H9 (cell line): Measurements from ENCODE around the gene DPP6. TPM values are rescaled to one million over a fixed set of nuclear protein-coding genes. Genes with fewer than 3 reads are reported as not detected.

ENCODE experiments used
- DNase-seq: peaks from one replicate; pipeline ENCODE4 v3.0.0-alpha.2; 2017
- H2AFZ ChIP-seq: one replicate; pipeline ENCODE4 v1.6.1; 2013; ENCODE audit warnings: mild to moderate bottlenecking, low read length, control low read depth, moderate library complexity
- H2AK5ac ChIP-seq: 2 replicates; pipeline ENCODE4 v1.6.1; 2013; ENCODE audit warnings: low read length, control low read depth, mixed read lengths; ENCODE audit not compliant: insufficient read length
- H2BK120ac ChIP-seq: one replicate; pipeline ENCODE4 v1.6.1; 2013; ENCODE audit warnings: low read depth, mild to moderate bottlenecking, low read length, control low read depth, inconsistent platforms; ENCODE audit not compliant: poor library complexity, severe bottlenecking
- H2BK12ac ChIP-seq: 2 replicates; pipeline ENCODE4 v1.6.1; 2013; ENCODE audit warnings: low read length, control low read depth, mixed read lengths, low read depth; ENCODE audit not compliant: insufficient read length
- H2BK15ac ChIP-seq: 2 replicates; pipeline ENCODE4 v1.6.1; 2013; ENCODE audit warnings: low read depth, low read length, control low read depth
- H2BK20ac ChIP-seq: one replicate; pipeline ENCODE4 v1.6.1; 2013; ENCODE audit warnings: low read depth, mild to moderate bottlenecking, low read length, control low read depth, inconsistent platforms; ENCODE audit not compliant: poor library complexity, severe bottlenecking
- H2BK5ac ChIP-seq: 2 replicates; pipeline ENCODE4 v1.6.1; 2013; ENCODE audit warnings: low read length, control low read depth, mixed read lengths; ENCODE audit not compliant: insufficient read length
- H3K14ac ChIP-seq: 2 replicates; pipeline ENCODE4 v1.6.1; 2013; ENCODE audit warnings: low read length, control low read depth; ENCODE audit not compliant: insufficient read depth
- H3K18ac ChIP-seq: 2 replicates; pipeline ENCODE4 v1.6.1; 2013; ENCODE audit warnings: low read depth, mild to moderate bottlenecking, mixed read lengths, low read length, control low read depth; ENCODE audit not compliant: insufficient read length
- H3K23ac ChIP-seq: 2 replicates; pipeline ENCODE4 v1.6.1; 2013; ENCODE audit warnings: low read length, control low read depth, mixed read lengths, low read depth; ENCODE audit not compliant: insufficient read length
- H3K23me2 ChIP-seq: 2 replicates; pipeline ENCODE4 v1.6.1; 2013; ENCODE audit warnings: low read depth, mild to moderate bottlenecking, mixed read lengths, low read length, control low read depth; ENCODE audit not compliant: insufficient read length, poor library complexity, severe bottlenecking
- H3K27ac ChIP-seq: 2 replicates; pipeline ENCODE4 v1.5.1; 2013; ENCODE audit warnings: low read length, control low read depth, mixed read lengths, low read depth; ENCODE audit not compliant: insufficient read length
- H3K27me3 ChIP-seq: 2 replicates; pipeline ENCODE4 v1.6.1; 2013; ENCODE audit warnings: low read length, control low read depth, inconsistent platforms; ENCODE audit not compliant: insufficient read depth
- H3K4ac ChIP-seq: 2 replicates; pipeline ENCODE4 v1.6.1; 2013; ENCODE audit warnings: low read depth, mild to moderate bottlenecking, control low read depth, inconsistent platforms, low read length, moderate library complexity
- H3K4me1 ChIP-seq: 2 replicates; pipeline ENCODE4 v1.6.1; 2013; ENCODE audit warnings: low read length, control low read depth, inconsistent platforms; ENCODE audit not compliant: insufficient read depth
- H3K4me2 ChIP-seq: 2 replicates; pipeline ENCODE4 v1.6.1; 2013; ENCODE audit warnings: low read length, control low read depth, mixed read lengths; ENCODE audit not compliant: insufficient read length, insufficient read depth
- H3K56ac ChIP-seq: 2 replicates; pipeline ENCODE4 v1.6.1; 2013; ENCODE audit warnings: low read depth, mild to moderate bottlenecking, mixed read lengths, low read length, control low read depth; ENCODE audit not compliant: insufficient read length
- H3K79me1 ChIP-seq: 2 replicates; pipeline ENCODE4 v1.6.1; 2013; ENCODE audit warnings: low read depth, mild to moderate bottlenecking, moderate library complexity, low read length, control low read depth, inconsistent platforms; ENCODE audit not compliant: insufficient read depth, poor library complexity, severe bottlenecking
- H3K79me2 ChIP-seq: 2 replicates; pipeline ENCODE4 v1.6.1; 2013; ENCODE audit warnings: low read length, control low read depth, inconsistent platforms; ENCODE audit not compliant: insufficient read depth
- H3K9ac ChIP-seq: 2 replicates; pipeline ENCODE4 v1.6.1; 2013; ENCODE audit warnings: low read length, control low read depth, mixed read lengths; ENCODE audit not compliant: insufficient read length; ENCODE audit errors: extremely low read depth
- H3K9me3 ChIP-seq: one replicate; pipeline ENCODE4 v1.6.1; 2013; ENCODE audit warnings: low read depth, low read length, inconsistent platforms; ENCODE audit not compliant: control insufficient read depth
- H3T11ph ChIP-seq: one replicate; pipeline ENCODE4 v1.6.1; 2013; ENCODE audit warnings: mild to moderate bottlenecking, low read length, control low read depth, inconsistent platforms
- H4K20me1 ChIP-seq: one replicate; pipeline ENCODE4 v1.6.1; 2013; ENCODE audit not compliant: control insufficient read depth, insufficient read length, insufficient read depth
- H4K5ac ChIP-seq: 2 replicates; pipeline ENCODE4 v1.6.1; 2013; ENCODE audit warnings: low read depth, mild to moderate bottlenecking, mixed read lengths, low read length, control low read depth; ENCODE audit not compliant: insufficient read length
- H4K8ac ChIP-seq: replicated peaks from 2 replicates; pipeline ENCODE4 v1.6.1; 2013; ENCODE audit warnings: low read length, control low read depth, mixed read lengths, low read depth; ENCODE audit not compliant: insufficient read length
- H4K91ac ChIP-seq: 2 replicates; pipeline ENCODE4 v1.6.1; 2013; ENCODE audit warnings: low read depth, mild to moderate bottlenecking, moderate library complexity, mixed read lengths, low read length, control low read depth; ENCODE audit not compliant: insufficient read length
- H3K27ac Mint-ChIP-seq, 3 experiments: 2 replicates in 2 of 3; 3 replicates in 1 of 3; pipeline ENCODE4 v1.8.0; 2020 to 2021; ENCODE audit warnings: mixed read lengths in 3 of 3, mild to moderate bottlenecking in 1 of 3, moderate library complexity in 1 of 3
- H3K27me3 Mint-ChIP-seq: 2 replicates; pipeline ENCODE4 v1.8.0; 2021; ENCODE audit warnings: low read depth, mild to moderate bottlenecking, moderate library complexity, mixed read lengths
- H3K36me3 Mint-ChIP-seq, 3 experiments: 2 replicates in 2 of 3; 3 replicates in 1 of 3; pipeline ENCODE4 v1.8.0; 2020 to 2021; ENCODE audit warnings: low read depth in 3 of 3, mixed read lengths in 3 of 3; ENCODE audit not compliant: insufficient read depth in 1 of 3
- H3K4me1 Mint-ChIP-seq, 2 experiments: 2 replicates each; pipeline ENCODE4 v1.8.0; 2020; ENCODE audit warnings: mixed read lengths in 2 of 2
- H3K4me3 Mint-ChIP-seq, 2 experiments: 2 replicates in 1 of 2; 3 replicates in 1 of 2; pipeline ENCODE4 v1.8.0; 2020 to 2021; ENCODE audit warnings: mild to moderate bottlenecking in 2 of 2, mixed read lengths in 2 of 2, moderate library complexity in 1 of 2
- H3K9me3 Mint-ChIP-seq, 2 experiments: 2 replicates in 1 of 2; 3 replicates in 1 of 2; pipeline ENCODE4 v1.8.0; 2020; ENCODE audit warnings: mild to moderate bottlenecking in 2 of 2, mixed read lengths in 2 of 2, moderate library complexity in 1 of 2
- WGBS: extraction: QIAGEN DNeasy Blood & Tissue Kit; methylation state at CpG from one replicate; pipeline ENCODE4 v1.1.7; 2013; ENCODE audit warnings: missing lambda C conversion rate, low lambda C conversion rate, mixed read lengths; ENCODE audit not compliant: insufficient read length; ENCODE audit errors: extremely low coverage; 5-methylcytosine and 5-hydroxymethylcytosine counted together
- total RNA-seq: library from RNA; stranded (reverse); gene quantifications from 2 replicates; pipeline ENCODE4 v1.2.1, GENCODE V29; 2021
- TF ChIP-seq, protein P1 (sequence below): fragments of 200-600 bp; sonication (generic); conservative IDR thresholded peaks from 3 replicates; pipeline ENCODE4 v1.8.0; 2021; ENCODE audit warnings: antibody characterized with exemption, mild to moderate bottlenecking

DPP6 gene
- total RNA-seq, 1 experiment from 2014 or later = 4.5 TPM

DNA sequence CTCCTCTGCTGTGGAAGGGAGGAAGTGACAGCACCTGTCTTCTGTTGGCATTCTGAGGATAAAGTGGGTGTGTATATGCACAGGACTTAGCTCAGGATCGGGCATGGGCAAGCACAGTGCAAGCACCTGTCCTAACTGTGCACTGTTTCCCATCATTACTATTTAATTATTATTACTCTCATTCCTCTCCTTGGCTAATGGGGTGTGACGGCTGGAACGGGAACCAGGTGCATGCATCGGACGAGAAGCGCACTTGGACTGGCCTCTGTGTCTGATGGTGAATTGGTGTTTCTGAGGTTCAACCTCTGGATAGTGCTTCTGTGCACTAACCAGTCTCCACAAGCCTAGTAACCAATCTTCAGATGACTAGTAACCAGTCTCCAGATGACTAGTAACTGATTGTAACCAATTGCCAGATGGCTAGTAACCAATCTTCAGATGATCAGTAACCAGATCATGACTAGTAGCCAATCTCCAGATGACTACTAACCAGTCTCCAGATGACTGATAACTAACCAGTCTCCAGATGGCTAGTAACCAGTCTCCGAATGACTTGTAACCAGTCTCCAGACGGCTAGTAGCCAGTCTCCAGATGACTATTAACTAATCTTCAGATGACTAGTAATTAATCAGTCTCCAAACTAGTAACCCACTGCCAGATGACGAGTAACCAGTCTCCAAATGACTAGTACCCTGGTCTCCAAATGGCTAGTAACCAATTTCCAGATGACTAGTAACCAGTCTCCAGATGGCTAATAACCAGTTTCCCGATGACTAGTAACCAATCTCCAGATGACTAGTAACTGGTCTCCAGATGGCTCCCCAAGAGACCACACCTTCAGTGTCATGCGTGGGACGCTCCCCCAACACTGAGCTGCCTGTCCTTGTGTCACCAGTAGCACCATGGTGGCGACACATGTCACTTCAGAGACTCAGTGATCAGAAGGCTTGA lies 864.9 kb downstream of the DPP6 start:
- Histone ChIP-seq H4K8ac (no peak overlapping the region), H3K4me1 (no peaks in the 10 kb centered on the region), H3K79me1 (no peaks in the 10 kb centered on the region), H2BK120ac (no peak overlapping the region), H3K79me2 (no peaks in the 10 kb centered on the region), H2AK5ac (no peak overlapping the region), H3K23ac (no peak overlapping the region), H2AFZ (no peak overlapping the region), H3K14ac (no peak overlapping the region), H2BK15ac (no peak overlapping the region), H4K91ac (no peak overlapping the region), H3K18ac (no peak overlapping the region), H3K27me3 (no peaks in the 10 kb centered on the region), H3K9ac (no peak overlapping the region), H3K4ac (no peak overlapping the region), H4K20me1 (no peaks in the 10 kb centered on the region), H3K56ac (no peak overlapping the region), H4K5ac (no peak overlapping the region), H2BK12ac (no peak overlapping the region), H3K23me2 (peaks cover 3% of the 10 kb centered on the region), H2BK20ac (no peak overlapping the region), H2BK5ac (no peak overlapping the region), H3K27ac (no peak overlapping the region), H3T11ph (no peak overlapping the region), H3K9me3 (no peaks in the 10 kb centered on the region), H3K4me2 (no peak overlapping the region)
- H3K4me3 Mint-ChIP-seq = no peak overlapping the region
- H3K9me3 Mint-ChIP-seq = peaks cover 0 to 1% of the 10 kb centered on the region in 2 experiments; a peak in 3 of 5 replicates
- DNase-seq = no peak
- peaks cover 24% of the 10 kb centered on the region for H3K27me3 Mint-ChIP-seq
- no CpG with 5 or more reads among the region's 13 CpGs for WGBS
- peaks cover 5 to 7% of the 10 kb centered on the region in 2 experiments for H3K4me1 Mint-ChIP-seq
- H3K27ac Mint-ChIP-seq = no peak overlapping the region
- no peaks in the 10 kb centered on the region for H3K36me3 Mint-ChIP-seq
- TF ChIP-seq, protein P1, sequence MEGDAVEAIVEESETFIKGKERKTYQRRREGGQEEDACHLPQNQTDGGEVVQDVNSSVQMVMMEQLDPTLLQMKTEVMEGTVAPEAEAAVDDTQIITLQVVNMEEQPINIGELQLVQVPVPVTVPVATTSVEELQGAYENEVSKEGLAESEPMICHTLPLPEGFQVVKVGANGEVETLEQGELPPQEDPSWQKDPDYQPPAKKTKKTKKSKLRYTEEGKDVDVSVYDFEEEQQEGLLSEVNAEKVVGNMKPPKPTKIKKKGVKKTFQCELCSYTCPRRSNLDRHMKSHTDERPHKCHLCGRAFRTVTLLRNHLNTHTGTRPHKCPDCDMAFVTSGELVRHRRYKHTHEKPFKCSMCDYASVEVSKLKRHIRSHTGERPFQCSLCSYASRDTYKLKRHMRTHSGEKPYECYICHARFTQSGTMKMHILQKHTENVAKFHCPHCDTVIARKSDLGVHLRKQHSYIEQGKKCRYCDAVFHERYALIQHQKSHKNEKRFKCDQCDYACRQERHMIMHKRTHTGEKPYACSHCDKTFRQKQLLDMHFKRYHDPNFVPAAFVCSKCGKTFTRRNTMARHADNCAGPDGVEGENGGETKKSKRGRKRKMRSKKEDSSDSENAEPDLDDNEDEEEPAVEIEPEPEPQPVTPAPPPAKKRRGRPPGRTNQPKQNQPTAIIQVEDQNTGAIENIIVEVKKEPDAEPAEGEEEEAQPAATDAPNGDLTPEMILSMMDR = no peak
